Measurements from ENCODE around the gene CARHSP1.
A peak's percentile ranks its signal among the peaks of the same experiment; 100 is the strongest.
"Not testable (repeated sequence)": the region's sequence is repeated elsewhere in the genome, so short reads cannot be mapped to it uniquely, and the experiment has no call there.

Gene CARHSP1

DNA sequence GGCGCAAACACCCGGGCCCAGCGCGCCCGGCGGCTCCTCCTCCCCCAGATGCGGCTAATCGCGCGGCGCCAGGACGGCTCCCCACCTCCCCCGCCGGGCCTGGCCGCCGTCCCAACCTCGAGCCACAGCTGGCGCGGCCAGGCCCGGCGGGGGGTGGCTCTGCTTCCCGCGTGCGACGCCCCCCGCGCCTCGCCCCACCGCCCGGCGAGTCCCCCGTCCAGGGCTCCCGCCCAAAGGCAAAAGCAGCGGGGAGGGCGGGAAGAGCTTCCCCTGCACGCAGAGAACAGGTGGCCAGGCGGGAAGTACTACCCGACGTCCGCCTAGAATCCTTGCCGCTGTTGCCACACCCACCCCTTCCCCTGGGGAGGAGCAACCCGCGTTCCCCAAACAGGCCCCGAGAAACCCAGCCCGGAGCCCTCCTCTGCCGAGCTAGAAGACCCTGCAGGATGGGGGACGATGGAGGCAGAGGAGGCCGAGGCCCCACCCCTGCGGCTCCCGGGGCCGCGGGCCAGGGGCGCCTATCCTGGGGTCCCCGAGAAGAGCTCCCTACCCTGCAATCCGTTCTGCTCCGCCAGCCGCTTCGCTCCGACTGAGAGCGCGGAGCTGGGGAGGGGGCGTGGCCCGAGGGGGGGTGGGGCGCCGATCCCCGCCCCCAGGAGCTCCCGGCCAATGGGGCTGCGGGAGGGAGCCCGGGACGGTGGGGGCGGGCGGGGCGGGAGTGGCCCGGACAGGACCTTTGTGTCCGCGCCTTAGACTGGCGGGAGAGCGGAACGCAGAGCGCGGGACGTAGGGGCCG lies at the start of gene CARHSP1:
CARHSP1 (minus strand) TSS at position 591 of the 796 bp plus-strand sequence. CDS start 9,678 bp downstream, outside the sequence.
- DNase-seq = peak; percentile 86

- DNase-seq = not testable (repeated sequence)
Measured at GRCh38 chr16:8917336-8917735, 48.5 kb upstream of the CARHSP1 start.

GRCh38 chr16:8916541-8917225 lies 47.9 kb upstream of the CARHSP1 start:
- no peak for DNase-seq

DNA sequence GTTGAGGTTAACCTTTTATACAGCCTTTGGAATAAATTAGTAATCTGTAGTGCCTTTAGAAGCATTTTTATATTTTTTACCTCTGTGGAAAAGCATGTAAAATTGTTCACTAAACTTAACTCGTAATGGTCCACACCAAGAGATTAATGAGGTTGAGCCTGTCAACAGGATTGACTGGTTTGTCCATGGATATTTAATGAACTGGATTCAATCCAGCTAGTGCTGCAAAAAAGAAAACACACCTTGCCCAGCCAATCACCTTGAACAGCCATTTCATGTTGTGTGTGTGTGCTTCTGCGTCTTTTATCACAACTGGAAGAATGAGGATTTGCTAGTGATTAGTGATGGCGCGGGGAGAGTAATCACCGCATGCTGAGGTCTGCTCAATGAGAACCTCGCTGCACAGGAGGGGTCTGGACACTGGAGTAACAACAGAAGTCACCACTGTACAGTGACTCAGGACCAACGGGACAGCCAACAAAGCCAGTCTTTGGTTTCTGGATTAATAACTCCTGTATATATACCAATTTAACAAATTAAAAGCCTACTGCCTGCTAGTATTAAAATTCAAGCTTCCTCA lies 47.0 kb upstream of the CARHSP1 start:
- no peak for DNase-seq

GRCh38 chr16:8914098-8914497 lies 45.3 kb upstream of the CARHSP1 start:
- no peak for DNase-seq

DNA sequence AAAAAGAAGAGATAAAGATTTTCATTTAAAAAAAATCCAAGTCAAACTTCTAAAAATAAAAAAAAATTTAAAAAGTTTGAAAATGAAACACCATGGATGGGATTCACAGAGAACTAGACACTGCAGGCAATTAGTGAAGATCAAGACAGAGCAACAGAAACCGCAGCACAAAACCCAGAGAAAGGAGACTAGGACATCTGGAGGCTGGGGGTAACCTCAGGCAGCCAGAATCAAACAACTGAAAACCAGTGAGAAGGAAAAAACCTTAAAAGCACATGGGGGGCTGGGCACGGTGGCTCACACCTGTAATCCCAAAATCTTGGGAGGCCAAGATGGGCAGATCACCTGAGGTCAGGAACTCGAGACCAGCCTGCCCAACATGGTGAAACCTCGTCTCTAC lies 44.0 kb upstream of the CARHSP1 start:
- no peak for DNase-seq

- DNase-seq = no peak
Measured at GRCh38 chr16:8910811-8911210, 42.0 kb upstream of the CARHSP1 start.

- no peak for DNase-seq
Measured at GRCh38 chr16:8908810-8909468, 40.1 kb upstream of the CARHSP1 start.

- DNase-seq = no peak
Measured at GRCh38 chr16:8907096-8907495, 38.3 kb upstream of the CARHSP1 start.

DNA sequence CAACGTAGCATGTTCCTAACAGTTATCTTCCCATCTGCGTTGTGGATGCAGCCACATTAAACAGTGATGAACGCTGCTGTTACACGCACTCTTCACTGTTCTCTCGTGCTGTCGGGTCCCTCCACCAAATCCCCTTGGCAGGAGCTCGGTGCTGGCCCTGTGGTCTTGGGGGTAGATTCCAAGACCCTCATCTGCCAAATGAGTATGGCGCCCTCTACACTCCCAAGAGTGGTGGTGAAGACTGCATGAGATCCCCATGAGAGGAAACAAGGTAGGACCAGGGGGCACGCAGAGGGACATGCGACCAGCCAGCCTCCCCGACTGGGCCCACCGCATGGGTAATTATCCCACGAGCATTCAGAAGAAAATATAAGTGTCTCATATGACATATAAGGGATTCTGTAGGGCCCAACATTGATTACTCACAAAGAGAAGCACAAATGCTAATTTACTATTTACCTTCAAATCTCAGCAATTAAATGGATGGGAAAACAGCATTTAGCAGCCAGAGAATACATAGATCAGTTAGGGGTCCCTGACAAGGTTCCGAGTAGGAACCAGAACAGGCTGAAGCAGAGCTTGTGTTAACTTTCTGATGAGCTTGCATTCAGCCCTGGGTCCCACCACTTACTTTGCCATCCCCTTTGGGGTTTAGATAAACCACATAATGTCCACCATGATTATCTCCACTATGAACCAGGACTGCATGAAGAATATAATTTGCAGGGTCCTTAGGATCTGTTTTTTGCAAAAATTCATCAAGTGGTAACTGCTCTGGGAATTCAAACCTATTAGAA lies 37.2 kb upstream of the CARHSP1 start:
- DNase-seq = no peak

- no peak for DNase-seq
Measured at GRCh38 chr16:8905168-8905762, 36.5 kb upstream of the CARHSP1 start.

DNA sequence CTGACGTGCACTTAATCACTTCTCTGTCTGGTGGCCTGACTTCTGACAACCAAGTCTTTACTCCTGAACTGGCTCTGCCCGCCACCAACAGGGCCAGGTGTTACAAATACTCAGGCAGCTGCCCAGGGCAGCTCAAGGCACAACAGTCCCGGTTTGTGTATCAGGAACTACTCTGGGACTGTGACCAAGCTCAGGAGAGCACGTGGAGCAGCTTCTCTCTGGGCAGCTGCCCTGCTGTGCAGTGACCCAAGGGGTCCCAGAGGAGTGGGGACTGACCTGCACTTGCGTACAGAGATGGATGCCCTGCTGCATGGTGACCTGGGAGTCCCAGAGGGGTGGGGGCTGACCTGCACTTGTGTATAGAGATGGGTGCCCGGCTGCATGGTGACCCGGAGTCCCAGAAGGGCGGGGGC lies 35.2 kb upstream of the CARHSP1 start:
- DNase-seq = no peak

- DNase-seq = no peak
Measured at GRCh38 chr16:8903004-8903403, 34.2 kb upstream of the CARHSP1 start.

- DNase-seq = no peak
Measured at GRCh38 chr16:8901320-8901861, 32.6 kb upstream of the CARHSP1 start.

- no peak for DNase-seq
Measured at GRCh38 chr16:8900343-8900742, 31.5 kb upstream of the CARHSP1 start.

- no peak for DNase-seq
Measured at GRCh38 chr16:8899709-8900317, 31.0 kb upstream of the CARHSP1 start.

GRCh38 chr16:8898660-8899318 lies 30.0 kb upstream of the CARHSP1 start:
- no peak for DNase-seq

DNA sequence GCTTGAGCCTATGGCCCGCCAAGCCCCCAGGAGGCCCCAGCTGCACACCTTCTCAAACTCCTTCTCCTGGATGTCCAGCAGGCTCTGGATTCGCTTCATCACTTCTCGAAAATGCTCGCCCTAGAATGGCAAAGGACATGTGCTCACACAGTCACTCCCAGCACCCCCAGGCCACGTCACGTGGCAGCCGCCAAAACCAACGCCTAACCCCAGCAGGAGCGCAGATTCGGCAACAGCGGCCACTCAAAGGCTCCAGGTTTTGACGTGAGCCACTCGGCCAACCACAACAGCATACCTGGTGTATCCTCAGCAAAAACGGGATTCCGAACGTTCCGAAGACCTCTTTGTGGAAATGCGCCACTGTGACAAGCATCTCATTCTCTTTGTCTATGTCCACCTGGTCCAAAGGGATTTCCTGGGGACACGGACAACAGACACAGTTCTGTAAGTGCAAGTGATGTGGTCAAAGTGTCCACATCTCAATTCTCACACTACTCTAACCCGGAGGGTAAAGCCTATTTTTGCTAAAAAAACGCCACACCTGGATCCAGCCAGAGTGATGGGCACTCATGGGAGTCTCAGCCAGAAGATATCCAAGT lies 26.0 kb upstream of the CARHSP1 start:
- no peak for DNase-seq

DNA sequence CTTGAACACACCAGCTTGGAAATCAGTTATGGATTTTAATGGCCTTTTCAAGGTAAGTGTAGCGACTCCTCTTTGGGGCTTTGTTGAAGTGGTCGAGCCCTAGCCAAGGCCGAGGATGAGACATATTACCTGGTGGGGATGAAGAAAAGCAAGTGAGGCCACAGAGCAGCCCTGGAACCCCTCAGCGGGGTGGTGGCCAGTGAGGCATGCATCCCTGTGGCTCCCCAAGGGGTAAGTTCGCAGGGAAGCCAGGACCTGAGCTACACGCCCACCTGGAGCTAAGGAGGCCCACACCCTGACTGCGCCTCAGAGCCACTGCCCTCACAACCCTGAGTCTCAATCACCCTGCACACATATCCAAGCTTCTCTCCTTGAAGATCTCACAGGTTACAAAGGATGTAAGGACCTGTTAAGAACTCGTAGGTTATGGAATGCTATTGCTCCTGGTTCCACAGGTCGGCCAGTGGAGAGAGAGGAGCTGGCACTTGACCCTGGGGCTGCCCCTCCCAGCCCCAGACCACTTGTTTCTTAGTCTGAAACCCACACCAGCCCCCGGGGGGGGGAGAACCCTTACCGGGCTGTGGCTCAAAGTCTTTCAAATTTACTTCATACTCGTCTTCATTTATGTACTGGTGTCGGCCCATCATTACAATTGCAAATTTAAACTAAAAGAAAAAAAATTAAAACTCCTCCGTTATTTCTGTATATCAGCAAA lies 25.3 kb upstream of the CARHSP1 start:
- DNase-seq = no peak

DNA sequence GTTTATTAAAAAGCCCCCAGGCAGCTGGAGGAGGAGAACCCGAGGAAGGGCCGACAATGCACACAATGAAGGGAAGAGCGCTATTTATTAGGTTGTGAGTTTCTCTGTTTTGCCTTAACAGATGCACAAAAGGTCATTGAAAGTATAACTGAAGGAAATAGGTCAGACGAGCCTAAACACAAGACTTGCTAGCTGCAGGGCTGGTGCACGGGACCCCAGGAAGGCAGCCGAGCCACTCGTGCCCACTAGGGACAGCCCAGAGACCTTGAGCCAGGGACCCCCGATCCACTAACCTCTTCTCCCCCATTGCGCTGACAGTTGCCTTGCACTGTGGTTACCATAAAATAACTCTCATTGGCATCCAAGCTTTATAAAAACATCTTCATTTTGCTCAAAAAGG lies 24.6 kb upstream of the CARHSP1 start:
- DNase-seq = no peak
